ENCODE results near the gene PSMG1.
"Not testable (repeated sequence)": the region's sequence is repeated elsewhere in the genome, so short reads cannot be mapped to it uniquely, and the experiment has no call there.

Gene PSMG1

DNA sequence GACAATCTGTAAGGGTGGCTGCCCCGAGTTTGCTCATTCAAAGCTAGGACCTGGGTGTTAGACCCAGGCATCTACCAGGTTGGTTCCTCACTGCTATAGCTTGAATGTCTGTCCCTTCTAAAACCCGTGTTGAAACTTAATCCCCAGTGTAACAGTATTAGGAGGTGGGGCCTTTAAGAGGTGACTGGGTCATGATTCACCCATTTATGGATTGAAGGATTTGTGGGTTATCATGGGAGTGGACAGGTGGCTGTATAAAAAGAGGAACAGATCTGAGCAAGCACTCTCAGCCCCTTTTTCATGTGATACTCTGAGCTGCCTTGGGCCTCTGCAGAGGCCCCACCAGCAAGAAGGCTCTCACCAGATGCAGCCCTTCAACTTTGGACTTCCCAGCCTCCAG lies 29.4 kb downstream of the PSMG1 start:
- no peak for DNase-seq

DNA sequence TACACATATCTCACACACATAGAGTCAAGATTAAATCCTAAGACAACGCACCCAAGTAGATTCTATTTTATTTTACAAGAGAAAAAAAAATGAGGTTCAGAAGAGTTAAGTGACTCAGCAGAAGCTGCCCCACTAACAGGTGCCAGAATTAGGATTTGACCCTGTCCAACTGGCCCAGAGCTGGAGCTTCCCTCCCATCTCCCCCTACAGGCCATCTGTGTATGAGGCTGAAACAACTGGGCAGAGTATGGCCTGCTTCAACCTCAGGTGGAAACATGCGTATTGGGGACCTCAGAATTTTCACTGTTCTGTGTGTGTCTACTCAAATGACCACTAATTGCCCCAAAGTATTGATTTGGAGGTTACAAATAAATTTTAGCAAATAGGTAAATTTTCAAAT lies 29.9 kb downstream of the PSMG1 start:
- no peak for DNase-seq

DNA sequence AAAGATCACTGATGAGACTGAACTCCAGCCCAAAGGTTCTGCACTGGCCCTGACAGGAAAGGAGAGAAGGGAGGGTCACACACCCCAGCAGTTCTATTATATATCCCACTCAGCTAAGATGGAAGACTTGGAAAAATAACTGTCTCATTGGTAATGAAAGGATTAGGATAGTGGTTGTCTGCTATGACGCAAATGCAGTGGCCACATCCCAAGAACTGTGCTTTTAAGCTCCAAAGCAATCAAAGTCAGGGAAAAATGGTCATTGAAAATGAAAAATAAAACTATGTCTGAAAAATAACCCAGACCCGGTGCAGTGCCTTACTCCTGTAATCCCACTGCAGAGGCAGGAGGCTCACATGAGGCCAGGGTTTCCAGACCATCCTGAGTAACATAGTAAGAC lies 31.0 kb downstream of the PSMG1 start:
- DNase-seq: no peak

GRCh38 chr21:39150877-39151276 lies 32.4 kb downstream of the PSMG1 start:
- DNase-seq: no peak

- no peak for DNase-seq
These were observed 32.9 kb downstream of the PSMG1 start for GRCh38 chr21:39150316-39150715.

- no peak for DNase-seq
These were observed 33.4 kb downstream of the PSMG1 start for GRCh38 chr21:39149882-39150281.

GRCh38 chr21:39148975-39149374 lies 34.3 kb downstream of the PSMG1 start:
- DNase-seq: no peak

DNA sequence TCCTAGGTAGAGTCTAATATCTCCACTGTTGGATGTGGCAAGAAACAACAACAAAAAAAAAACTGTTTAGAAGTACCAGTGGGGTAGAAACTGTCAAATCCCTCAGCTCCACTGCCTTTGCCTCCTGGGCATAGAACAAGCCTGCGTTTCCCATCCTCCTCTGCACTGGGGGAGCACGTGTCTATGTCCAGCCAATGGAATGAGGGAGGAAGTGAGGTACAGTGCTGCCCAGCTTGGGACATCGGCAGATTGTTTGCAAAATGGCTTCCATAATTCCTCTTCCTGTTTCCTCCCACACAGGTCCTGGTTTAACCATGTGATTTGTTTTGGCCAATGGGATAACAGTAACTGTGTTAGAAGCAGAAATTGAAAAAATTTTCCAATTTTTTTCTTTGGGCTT lies 39.1 kb downstream of the PSMG1 start:
- DNase-seq: no peak

GRCh38 chr21:39142972-39143371 lies 40.3 kb downstream of the PSMG1 start:
- DNase-seq: no peak

DNA sequence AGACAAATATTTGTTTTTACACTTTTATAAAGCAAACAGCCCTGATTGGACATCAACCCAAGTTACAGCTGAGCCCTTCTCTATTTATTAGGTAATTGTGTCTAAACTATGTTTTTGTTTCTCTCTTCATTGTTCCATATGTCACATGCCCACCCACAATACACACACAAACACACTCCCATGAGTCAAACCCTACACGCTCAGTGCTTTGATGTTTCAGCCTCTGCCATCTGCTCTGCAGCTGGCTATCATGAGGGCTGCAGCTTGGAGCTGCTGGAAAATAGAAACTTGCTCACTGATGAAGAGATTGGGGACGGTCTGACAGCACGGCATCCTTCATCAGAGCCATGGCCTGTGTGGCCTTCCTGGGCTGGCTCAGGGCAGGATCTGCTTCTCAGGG lies 41.7 kb downstream of the PSMG1 start:
- no peak for DNase-seq

GRCh38 chr21:39137248-39138178 lies 45.7 kb downstream of the PSMG1 start:
- no peak for DNase-seq

- no peak for DNase-seq
These were observed 46.5 kb downstream of the PSMG1 start for GRCh38 chr21:39136711-39137110.

GRCh38 chr21:39136138-39136537 lies 47.1 kb downstream of the PSMG1 start:
- DNase-seq: not testable (repeated sequence)

DNA sequence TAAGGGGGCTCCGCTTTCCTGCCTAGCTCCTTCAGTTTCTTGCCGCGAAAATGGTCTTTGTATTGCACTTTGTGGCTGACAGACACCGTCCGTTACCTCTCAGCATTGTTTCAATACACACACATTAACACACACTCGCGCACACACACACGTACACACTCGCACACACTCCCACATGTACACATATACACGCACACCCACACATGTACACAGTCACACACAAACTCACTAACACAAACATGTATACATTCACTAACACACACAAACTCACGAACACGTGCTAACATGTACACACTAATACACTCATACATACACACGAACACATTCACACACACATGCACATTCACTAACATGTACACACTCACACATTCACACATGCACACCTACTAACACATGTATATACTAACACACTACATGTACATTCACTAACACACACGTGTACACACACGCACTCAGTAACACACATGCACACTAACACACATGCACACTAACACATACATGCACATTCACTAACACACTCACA lies 48.9 kb downstream of the PSMG1 start:
- no peak for DNase-seq

GRCh38 chr21:39132248-39132647 lies 51.0 kb downstream of the PSMG1 start:
- no peak for DNase-seq

DNA sequence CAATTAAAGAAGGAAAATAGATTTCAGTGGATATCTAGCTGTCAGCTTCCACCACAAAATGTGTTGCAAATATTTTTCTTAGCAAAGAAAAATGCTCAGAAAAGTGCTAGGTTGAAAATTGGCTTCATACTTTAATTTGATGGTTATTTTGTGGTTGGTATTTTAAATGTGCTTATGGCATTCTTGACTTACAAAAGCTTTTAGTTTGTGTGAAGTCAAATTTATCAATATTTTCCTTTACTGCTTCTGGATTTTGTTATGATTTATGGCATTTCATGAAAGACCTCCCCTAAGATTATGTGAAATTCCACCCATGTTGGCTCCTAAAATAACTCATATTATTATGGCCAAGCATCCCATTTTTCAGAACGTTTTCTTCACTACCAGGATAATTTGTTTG lies 51.5 kb downstream of the PSMG1 start:
- no peak for DNase-seq

GRCh38 chr21:39127506-39127905 lies 55.7 kb downstream of the PSMG1 start:
- DNase-seq: peak; percentile 12

- DNase-seq: peak; percentile 31
These were observed 56.8 kb downstream of the PSMG1 start for GRCh38 chr21:39126486-39126806.

GRCh38 chr21:39125752-39126485 lies 57.3 kb downstream of the PSMG1 start:
- peak; percentile 65 for DNase-seq

All from right forelimb (tissue), 1 donor.